Measurements from ENCODE around the gene DOCK9. TPM values are rescaled to one million over a fixed set of nuclear protein-coding genes. Genes with fewer than 3 reads are reported as not detected.

The DOCK9 gene
- total and polyA plus RNA-seq, 2 donors from 2014 or later: 14.0 to 125 TPM

- intact Hi-C loops (cut with DNase I): no loop called here
- Histone ChIP-seq H3K27me3 (ENCODE audit: control insufficient read depth, insufficient read depth, low read length) (no peaks in the 10 kb centered on the region), H3K4me3 (ENCODE audit: low read length in 3 of 3) (no peak overlapping the region), H3K36me3 (ENCODE audit: control insufficient read depth in 2 of 3, insufficient read depth in 3 of 3, low read length in 3 of 3) (no peaks in the 10 kb centered on the region), H3K4me1 (ENCODE audit: control insufficient read depth in 2 of 3, insufficient read depth in 2 of 3, low read depth in 1 of 3, low read length in 3 of 3) (no peaks in the 10 kb centered on the region), H3K9ac (ENCODE audit: low read length in 3 of 3) (no peak overlapping the region), H3K27ac (ENCODE audit: low read depth in 2 of 2, low read length in 2 of 2) (no peak overlapping the region), H3K9me3 (ENCODE audit: control insufficient read depth in 2 of 3, insufficient read depth in 1 of 3, low read length in 3 of 3) (no peaks in the 10 kb centered on the region)
- no peak for TF ChIP-seq CTCF (IDR thresholded peaks at IDR 0.05; ENCODE audit: borderline replicate concordance, extremely low read depth, insufficient read depth)
- FAIRE-seq (no peak), DNase-seq (no peak)
Measured at GRCh38 chr13:98941536-98941935, 36.3 kb downstream of the DOCK9 start.

- H3K36me3 ChIP-seq (ENCODE audit: control insufficient read depth in 2 of 3, insufficient read depth in 3 of 3, low read length in 3 of 3): no peaks in the 10 kb centered on the region
- H3K9me3 ChIP-seq (ENCODE audit: control insufficient read depth in 2 of 3, insufficient read depth in 1 of 3, low read length in 3 of 3): no peaks in the 10 kb centered on the region
- intact Hi-C loops (cut with DNase I): no loop called here
- no peak overlapping the region for H3K4me3 ChIP-seq (ENCODE audit: low read length in 3 of 3)
- H3K27ac ChIP-seq (ENCODE audit: low read depth in 2 of 2, low read length in 2 of 2): no peak overlapping the region
- no peaks in the 10 kb centered on the region for H3K4me1 ChIP-seq (ENCODE audit: control insufficient read depth in 2 of 3, insufficient read depth in 2 of 3, low read depth in 1 of 3, low read length in 3 of 3)
- H3K9ac ChIP-seq (ENCODE audit: low read length in 3 of 3): no peak overlapping the region
- TF ChIP-seq CTCF (IDR thresholded peaks at IDR 0.05; ENCODE audit: borderline replicate concordance, extremely low read depth, insufficient read depth): no peak
- H3K27me3 ChIP-seq (ENCODE audit: control insufficient read depth, insufficient read depth, low read length): no peaks in the 10 kb centered on the region
- FAIRE-seq: no peak
- DNase-seq: no peak
Measured at GRCh38 chr13:98941126-98941525, 36.7 kb downstream of the DOCK9 start.

- Histone ChIP-seq H3K27ac (ENCODE audit: low read depth in 2 of 2, low read length in 2 of 2) (no peak overlapping the region), H3K36me3 (ENCODE audit: control insufficient read depth in 2 of 3, insufficient read depth in 3 of 3, low read length in 3 of 3) (no peaks in the 10 kb centered on the region), H3K4me1 (ENCODE audit: control insufficient read depth in 2 of 3, insufficient read depth in 2 of 3, low read depth in 1 of 3, low read length in 3 of 3) (no peaks in the 10 kb centered on the region), H3K4me3 (ENCODE audit: low read length in 3 of 3) (no peak overlapping the region), H3K9me3 (ENCODE audit: control insufficient read depth in 2 of 3, insufficient read depth in 1 of 3, low read length in 3 of 3) (no peaks in the 10 kb centered on the region), H3K9ac (ENCODE audit: low read length in 3 of 3) (no peak overlapping the region), H3K27me3 (ENCODE audit: control insufficient read depth, insufficient read depth, low read length) (no peaks in the 10 kb centered on the region)
- intact Hi-C loops (cut with DNase I): no loop called here
- no peak for TF ChIP-seq CTCF (IDR thresholded peaks at IDR 0.05; ENCODE audit: borderline replicate concordance, extremely low read depth, insufficient read depth)
- FAIRE-seq: no peak
- peak in 3 of 5 donors; percentile 26 to 50 (median 27) for DNase-seq
Measured at GRCh38 chr13:98940325-98941001, 37.4 kb downstream of the DOCK9 start.

All from kidney (tissue), 14 donors.